ENCODE results near the gene SMAP1.

DNA sequence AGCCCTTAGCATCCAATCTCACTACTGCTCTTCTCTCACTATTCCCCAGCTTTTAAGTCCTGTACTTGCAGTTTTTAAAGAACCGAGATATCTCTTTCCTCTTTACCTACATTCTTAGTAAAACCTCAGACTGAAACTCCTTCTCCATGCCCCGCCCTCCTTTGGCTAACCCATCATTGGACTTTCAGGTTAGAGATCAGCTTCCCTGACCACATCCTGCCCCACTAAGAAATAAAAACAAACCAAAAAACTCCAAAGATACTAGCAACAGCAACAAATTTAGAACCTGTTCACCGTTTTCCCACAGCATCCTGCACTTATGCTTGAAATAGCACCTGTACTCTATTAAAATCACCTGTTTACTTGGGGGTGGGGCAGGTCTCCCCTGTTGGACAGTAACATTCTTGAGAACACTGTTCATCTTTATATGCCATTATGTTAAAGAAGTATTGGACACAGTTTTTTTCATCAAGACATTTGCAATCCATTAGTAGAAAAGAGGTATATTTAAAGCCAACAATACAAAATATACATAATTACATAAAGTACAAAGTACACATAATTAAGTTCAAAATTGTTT is 16.3 kb upstream of the SMAP1 start:
- TF ChIP-seq CTCF (IDR thresholded peaks at IDR 0.05; ENCODE audit: low read depth, low read length): no peak
- no peak for TF ChIP-seq EZH2phosphoT487 (IDR thresholded peaks at IDR 0.05; ENCODE audit: low read depth)

Data from OCI-LY3 (cell line).